H9 (cell line): Measurements from ENCODE around the gene GAREM1. TPM values are rescaled to one million over a fixed set of nuclear protein-coding genes. Genes with fewer than 3 reads are reported as not detected.

Experiments used
- DNase-seq: peaks from one replicate; pipeline ENCODE4 v3.0.0-alpha.2; 2017
- H2AFZ ChIP-seq: one replicate; pipeline ENCODE4 v1.6.1; 2013; ENCODE audit warnings: mild to moderate bottlenecking, low read length, control low read depth, moderate library complexity
- H2AK5ac ChIP-seq: 2 replicates; pipeline ENCODE4 v1.6.1; 2013; ENCODE audit warnings: low read length, control low read depth, mixed read lengths; ENCODE audit not compliant: insufficient read length
- H2BK120ac ChIP-seq: one replicate; pipeline ENCODE4 v1.6.1; 2013; ENCODE audit warnings: low read depth, mild to moderate bottlenecking, low read length, control low read depth, inconsistent platforms; ENCODE audit not compliant: poor library complexity, severe bottlenecking
- H2BK12ac ChIP-seq: 2 replicates; pipeline ENCODE4 v1.6.1; 2013; ENCODE audit warnings: low read length, control low read depth, mixed read lengths, low read depth; ENCODE audit not compliant: insufficient read length
- H2BK15ac ChIP-seq: 2 replicates; pipeline ENCODE4 v1.6.1; 2013; ENCODE audit warnings: low read depth, low read length, control low read depth
- H2BK20ac ChIP-seq: one replicate; pipeline ENCODE4 v1.6.1; 2013; ENCODE audit warnings: low read depth, mild to moderate bottlenecking, low read length, control low read depth, inconsistent platforms; ENCODE audit not compliant: poor library complexity, severe bottlenecking
- H2BK5ac ChIP-seq: 2 replicates; pipeline ENCODE4 v1.6.1; 2013; ENCODE audit warnings: low read length, control low read depth, mixed read lengths; ENCODE audit not compliant: insufficient read length
- H3K14ac ChIP-seq: 2 replicates; pipeline ENCODE4 v1.6.1; 2013; ENCODE audit warnings: low read length, control low read depth; ENCODE audit not compliant: insufficient read depth
- H3K18ac ChIP-seq: 2 replicates; pipeline ENCODE4 v1.6.1; 2013; ENCODE audit warnings: low read depth, mild to moderate bottlenecking, mixed read lengths, low read length, control low read depth; ENCODE audit not compliant: insufficient read length
- H3K23ac ChIP-seq: 2 replicates; pipeline ENCODE4 v1.6.1; 2013; ENCODE audit warnings: low read length, control low read depth, mixed read lengths, low read depth; ENCODE audit not compliant: insufficient read length
- H3K23me2 ChIP-seq: 2 replicates; pipeline ENCODE4 v1.6.1; 2013; ENCODE audit warnings: low read depth, mild to moderate bottlenecking, mixed read lengths, low read length, control low read depth; ENCODE audit not compliant: insufficient read length, poor library complexity, severe bottlenecking
- H3K27ac ChIP-seq: 2 replicates; pipeline ENCODE4 v1.5.1; 2013; ENCODE audit warnings: low read length, control low read depth, mixed read lengths, low read depth; ENCODE audit not compliant: insufficient read length
- H3K27me3 ChIP-seq: 2 replicates; pipeline ENCODE4 v1.6.1; 2013; ENCODE audit warnings: low read length, control low read depth, inconsistent platforms; ENCODE audit not compliant: insufficient read depth
- H3K4ac ChIP-seq: 2 replicates; pipeline ENCODE4 v1.6.1; 2013; ENCODE audit warnings: low read depth, mild to moderate bottlenecking, control low read depth, inconsistent platforms, low read length, moderate library complexity
- H3K4me1 ChIP-seq: 2 replicates; pipeline ENCODE4 v1.6.1; 2013; ENCODE audit warnings: low read length, control low read depth, inconsistent platforms; ENCODE audit not compliant: insufficient read depth
- H3K4me2 ChIP-seq: 2 replicates; pipeline ENCODE4 v1.6.1; 2013; ENCODE audit warnings: low read length, control low read depth, mixed read lengths; ENCODE audit not compliant: insufficient read length, insufficient read depth
- H3K56ac ChIP-seq: 2 replicates; pipeline ENCODE4 v1.6.1; 2013; ENCODE audit warnings: low read depth, mild to moderate bottlenecking, mixed read lengths, low read length, control low read depth; ENCODE audit not compliant: insufficient read length
- H3K79me1 ChIP-seq: 2 replicates; pipeline ENCODE4 v1.6.1; 2013; ENCODE audit warnings: low read depth, mild to moderate bottlenecking, moderate library complexity, low read length, control low read depth, inconsistent platforms; ENCODE audit not compliant: insufficient read depth, poor library complexity, severe bottlenecking
- H3K79me2 ChIP-seq: 2 replicates; pipeline ENCODE4 v1.6.1; 2013; ENCODE audit warnings: low read length, control low read depth, inconsistent platforms; ENCODE audit not compliant: insufficient read depth
- H3K9ac ChIP-seq: 2 replicates; pipeline ENCODE4 v1.6.1; 2013; ENCODE audit warnings: low read length, control low read depth, mixed read lengths; ENCODE audit not compliant: insufficient read length; ENCODE audit errors: extremely low read depth
- H3K9me3 ChIP-seq: one replicate; pipeline ENCODE4 v1.6.1; 2013; ENCODE audit warnings: low read depth, low read length, inconsistent platforms; ENCODE audit not compliant: control insufficient read depth
- H3T11ph ChIP-seq: one replicate; pipeline ENCODE4 v1.6.1; 2013; ENCODE audit warnings: mild to moderate bottlenecking, low read length, control low read depth, inconsistent platforms
- H4K20me1 ChIP-seq: one replicate; pipeline ENCODE4 v1.6.1; 2013; ENCODE audit not compliant: control insufficient read depth, insufficient read length, insufficient read depth
- H4K5ac ChIP-seq: 2 replicates; pipeline ENCODE4 v1.6.1; 2013; ENCODE audit warnings: low read depth, mild to moderate bottlenecking, mixed read lengths, low read length, control low read depth; ENCODE audit not compliant: insufficient read length
- H4K8ac ChIP-seq: replicated peaks from 2 replicates; pipeline ENCODE4 v1.6.1; 2013; ENCODE audit warnings: low read length, control low read depth, mixed read lengths, low read depth; ENCODE audit not compliant: insufficient read length
- H4K91ac ChIP-seq: 2 replicates; pipeline ENCODE4 v1.6.1; 2013; ENCODE audit warnings: low read depth, mild to moderate bottlenecking, moderate library complexity, mixed read lengths, low read length, control low read depth; ENCODE audit not compliant: insufficient read length
- H3K27ac Mint-ChIP-seq, 3 experiments: 2 replicates in 2 of 3; 3 replicates in 1 of 3; pipeline ENCODE4 v1.8.0; 2020 to 2021; ENCODE audit warnings: mixed read lengths in 3 of 3, mild to moderate bottlenecking in 1 of 3, moderate library complexity in 1 of 3
- H3K27me3 Mint-ChIP-seq: 2 replicates; pipeline ENCODE4 v1.8.0; 2021; ENCODE audit warnings: low read depth, mild to moderate bottlenecking, moderate library complexity, mixed read lengths
- H3K36me3 Mint-ChIP-seq, 3 experiments: 2 replicates in 2 of 3; 3 replicates in 1 of 3; pipeline ENCODE4 v1.8.0; 2020 to 2021; ENCODE audit warnings: low read depth in 3 of 3, mixed read lengths in 3 of 3; ENCODE audit not compliant: insufficient read depth in 1 of 3
- H3K4me1 Mint-ChIP-seq, 2 experiments: 2 replicates each; pipeline ENCODE4 v1.8.0; 2020; ENCODE audit warnings: mixed read lengths in 2 of 2
- H3K4me3 Mint-ChIP-seq, 2 experiments: 2 replicates in 1 of 2; 3 replicates in 1 of 2; pipeline ENCODE4 v1.8.0; 2020 to 2021; ENCODE audit warnings: mild to moderate bottlenecking in 2 of 2, mixed read lengths in 2 of 2, moderate library complexity in 1 of 2
- H3K9me3 Mint-ChIP-seq, 2 experiments: 2 replicates in 1 of 2; 3 replicates in 1 of 2; pipeline ENCODE4 v1.8.0; 2020; ENCODE audit warnings: mild to moderate bottlenecking in 2 of 2, mixed read lengths in 2 of 2, moderate library complexity in 1 of 2
- WGBS: extraction: QIAGEN DNeasy Blood & Tissue Kit; methylation state at CpG from one replicate; pipeline ENCODE4 v1.1.7; 2013; ENCODE audit warnings: missing lambda C conversion rate, low lambda C conversion rate, mixed read lengths; ENCODE audit not compliant: insufficient read length; ENCODE audit errors: extremely low coverage; 5-methylcytosine and 5-hydroxymethylcytosine counted together
- total RNA-seq: library from RNA; stranded (reverse); gene quantifications from 2 replicates; pipeline ENCODE4 v1.2.1, GENCODE V29; 2021
- TF ChIP-seq, protein P1 (sequence below): fragments of 200-600 bp; sonication (generic); conservative IDR thresholded peaks from 3 replicates; pipeline ENCODE4 v1.8.0; 2021; ENCODE audit warnings: antibody characterized with exemption, mild to moderate bottlenecking

Gene GAREM1
- total RNA-seq, 1 experiment from 2014 or later: 4.4 TPM

DNA sequence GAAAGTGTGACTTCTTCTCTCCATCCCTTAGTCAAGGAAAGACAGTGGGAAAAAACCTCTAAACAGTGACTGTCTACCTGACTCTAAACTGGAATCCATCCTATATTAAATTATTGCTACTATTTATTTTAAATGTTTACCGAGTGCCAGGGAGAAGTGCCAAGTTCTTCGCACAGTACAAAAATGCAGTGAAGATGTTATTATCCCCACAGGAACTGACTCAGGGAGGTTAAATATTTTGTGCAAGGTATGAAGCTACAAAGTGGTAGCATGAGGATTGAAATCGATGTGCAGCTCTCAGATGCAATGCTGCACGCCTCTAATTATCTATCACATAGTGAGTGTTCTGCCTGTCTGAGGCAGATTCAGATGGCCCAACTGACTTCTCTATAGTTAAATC lies 189.8 kb downstream of the GAREM1 start:
- no peaks in the 10 kb centered on the region for H3K79me2 ChIP-seq
- no peak overlapping the region for H3T11ph ChIP-seq
- no peaks in the 10 kb centered on the region for H3K27me3 Mint-ChIP-seq
- H4K5ac ChIP-seq: no peak overlapping the region
- H4K91ac ChIP-seq: no peak overlapping the region
- TF ChIP-seq, protein P1, sequence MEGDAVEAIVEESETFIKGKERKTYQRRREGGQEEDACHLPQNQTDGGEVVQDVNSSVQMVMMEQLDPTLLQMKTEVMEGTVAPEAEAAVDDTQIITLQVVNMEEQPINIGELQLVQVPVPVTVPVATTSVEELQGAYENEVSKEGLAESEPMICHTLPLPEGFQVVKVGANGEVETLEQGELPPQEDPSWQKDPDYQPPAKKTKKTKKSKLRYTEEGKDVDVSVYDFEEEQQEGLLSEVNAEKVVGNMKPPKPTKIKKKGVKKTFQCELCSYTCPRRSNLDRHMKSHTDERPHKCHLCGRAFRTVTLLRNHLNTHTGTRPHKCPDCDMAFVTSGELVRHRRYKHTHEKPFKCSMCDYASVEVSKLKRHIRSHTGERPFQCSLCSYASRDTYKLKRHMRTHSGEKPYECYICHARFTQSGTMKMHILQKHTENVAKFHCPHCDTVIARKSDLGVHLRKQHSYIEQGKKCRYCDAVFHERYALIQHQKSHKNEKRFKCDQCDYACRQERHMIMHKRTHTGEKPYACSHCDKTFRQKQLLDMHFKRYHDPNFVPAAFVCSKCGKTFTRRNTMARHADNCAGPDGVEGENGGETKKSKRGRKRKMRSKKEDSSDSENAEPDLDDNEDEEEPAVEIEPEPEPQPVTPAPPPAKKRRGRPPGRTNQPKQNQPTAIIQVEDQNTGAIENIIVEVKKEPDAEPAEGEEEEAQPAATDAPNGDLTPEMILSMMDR: no peak
- no peak overlapping the region for H2BK20ac ChIP-seq
- H2AFZ ChIP-seq: no peak overlapping the region
- H2BK120ac ChIP-seq: no peak overlapping the region
- no peak overlapping the region for H4K8ac ChIP-seq
- no peak for DNase-seq
- no peaks in the 10 kb centered on the region for H3K9me3 ChIP-seq
- no peaks in the 10 kb centered on the region for H3K79me1 ChIP-seq
- peaks cover 0 to 9% (median 2%) of the 10 kb centered on the region in 3 experiments; a peak in 5 of 7 replicates for H3K36me3 Mint-ChIP-seq
- no peaks in the 10 kb centered on the region; the same call in 1 of the 2 replicates for H3K4me1 ChIP-seq
- no peaks in the 10 kb centered on the region for H3K27me3 ChIP-seq
- no peak overlapping the region for H3K9ac ChIP-seq
- no peaks in the 10 kb centered on the region for H4K20me1 ChIP-seq
- no peak overlapping the region for H3K18ac ChIP-seq
- peaks cover 12 to 32% of the 10 kb centered on the region in 2 experiments; a peak in 2 of 4 replicates for H3K4me1 Mint-ChIP-seq
- no peak overlapping the region for H3K23ac ChIP-seq
- no peak overlapping the region for H2AK5ac ChIP-seq
- no peak overlapping the region for H3K27ac ChIP-seq
- no peak overlapping the region for H3K4me2 ChIP-seq
- no peak overlapping the region for H2BK12ac ChIP-seq
- no CpG with 5 or more reads among the region's 4 CpGs for WGBS
- no peak overlapping the region for H3K4ac ChIP-seq
- no peak overlapping the region for H3K27ac Mint-ChIP-seq
- H3K56ac ChIP-seq: no peak overlapping the region
- H2BK5ac ChIP-seq: no peak overlapping the region
- H3K14ac ChIP-seq: no peak overlapping the region
- no peak overlapping the region for H3K4me3 Mint-ChIP-seq
- H2BK15ac ChIP-seq: no peak overlapping the region
- peaks cover 2 to 7% of the 10 kb centered on the region in 2 experiments; a peak in 3 of 5 replicates for H3K9me3 Mint-ChIP-seq
- no peaks in the 10 kb centered on the region for H3K23me2 ChIP-seq
